Measurements from ENCODE around the gene ZNF714.
"Not testable (repeated sequence)": the region's sequence is repeated elsewhere in the genome, so short reads cannot be mapped to it uniquely, and the experiment has no call there.

ZNF714 gene

GRCh38 chr19:21130097-21130775 lies 48.2 kb downstream of the ZNF714 start:
- no peak for DNase-seq (ENCODE audit: low read depth)

DNA sequence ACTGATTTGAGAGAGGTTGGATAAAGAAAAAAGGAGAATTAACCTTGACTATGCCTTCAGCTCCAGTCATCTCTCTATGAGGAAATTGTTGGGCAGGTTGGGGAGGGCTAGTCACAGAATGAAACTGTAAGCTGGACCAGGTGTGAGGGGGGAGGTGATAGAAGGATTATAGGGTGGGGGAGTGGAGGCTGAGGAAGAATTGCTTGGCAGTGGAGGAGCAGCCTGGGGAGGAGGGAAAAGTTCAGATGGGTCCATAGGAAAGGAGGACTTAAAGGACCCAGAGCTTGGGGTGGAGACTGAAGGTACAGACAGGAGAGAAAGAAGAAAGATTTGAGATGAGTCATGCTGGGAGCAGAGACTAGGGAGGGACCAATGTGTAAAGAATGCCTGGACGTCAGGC lies 51.6 kb downstream of the ZNF714 start:
- no peak for DNase-seq (ENCODE audit: low read depth)

GRCh38 chr19:21134934-21135366 lies 52.9 kb downstream of the ZNF714 start:
- no peak for DNase-seq (ENCODE audit: low read depth)

GRCh38 chr19:21135433-21135832 lies 53.4 kb downstream of the ZNF714 start:
- no peak for DNase-seq (ENCODE audit: low read depth)

GRCh38 chr19:21138130-21138529 lies 56.1 kb downstream of the ZNF714 start:
- DNase-seq (ENCODE audit: low read depth), result no peak

DNA sequence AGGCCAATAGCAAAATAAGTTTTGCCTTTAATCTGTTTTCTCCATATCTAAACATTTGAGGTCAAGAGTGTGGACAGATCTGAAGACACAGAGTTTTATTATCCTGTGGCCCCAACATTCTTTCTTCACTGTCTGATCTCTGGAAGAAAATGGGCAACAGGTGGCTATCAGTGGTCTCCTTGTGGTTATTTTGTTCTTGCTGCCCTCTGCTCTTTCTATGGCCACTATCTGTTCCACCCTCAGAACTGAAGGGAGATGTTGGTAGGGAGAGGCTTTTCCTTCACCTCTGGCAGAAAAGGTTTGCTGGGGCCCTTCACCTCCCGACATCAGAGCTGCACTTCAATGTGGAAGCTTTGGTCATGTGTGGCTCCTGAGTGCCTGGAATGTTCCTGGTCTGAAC lies 59.0 kb downstream of the ZNF714 start:
- not testable (repeated sequence) for DNase-seq (ENCODE audit: low read depth)

GRCh38 chr19:21141787-21142464 lies 59.9 kb downstream of the ZNF714 start, which contains the start of gene ZNF431:
ZNF431 (plus strand) TSS chr19:21142040; CDS start chr19:21142184, 144 bp downstream.
- peak; percentile 67 for DNase-seq (ENCODE audit: low read depth)

DNA sequence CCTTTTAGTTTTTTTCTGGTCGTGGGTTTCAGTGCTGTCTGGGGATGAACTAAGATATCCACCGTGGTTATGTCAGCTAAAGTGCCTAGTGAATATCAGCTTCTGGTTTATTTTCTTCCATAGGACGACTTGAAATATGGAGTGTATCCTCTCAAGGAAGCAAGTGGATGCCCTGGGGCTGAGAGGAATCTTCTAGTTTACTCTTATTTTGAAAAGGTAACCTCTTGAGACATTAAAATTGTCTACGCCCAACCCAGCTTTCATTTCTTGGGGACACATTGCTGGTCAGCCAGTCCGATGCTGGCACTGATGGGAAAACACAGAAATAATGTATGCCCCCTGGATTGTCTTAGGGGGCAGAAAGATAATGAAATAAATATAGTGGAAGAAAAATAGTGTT lies 61.4 kb downstream of the ZNF714 start:
- no peak for DNase-seq (ENCODE audit: low read depth)

GRCh38 chr19:21143854-21144253 lies 61.9 kb downstream of the ZNF714 start:
- DNase-seq (ENCODE audit: low read depth), result no peak

DNA sequence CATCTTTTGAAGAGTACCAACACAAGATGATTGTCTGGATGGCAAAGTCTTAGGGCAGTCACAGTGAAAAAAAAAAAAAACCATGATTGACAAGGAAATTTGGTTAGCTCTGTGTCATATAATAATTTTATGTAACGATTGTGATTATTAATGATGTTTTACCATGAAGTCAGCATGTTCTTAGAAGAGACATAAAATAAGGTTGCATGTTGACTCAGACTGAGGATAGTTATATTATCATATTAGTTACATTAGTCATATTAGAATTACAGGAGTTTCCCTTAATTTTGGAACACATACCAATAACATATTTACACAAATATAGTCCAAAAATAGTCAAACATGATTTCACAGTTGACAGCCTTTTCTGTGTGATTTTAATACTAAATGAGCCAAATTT lies 65.5 kb downstream of the ZNF714 start:
- DNase-seq (ENCODE audit: low read depth), result no peak

GRCh38 chr19:21148681-21149080 lies 66.7 kb downstream of the ZNF714 start:
- DNase-seq (ENCODE audit: low read depth), result no peak

- DNase-seq (ENCODE audit: low read depth), result no peak
Observed at GRCh38 chr19:21149877-21150276, 67.9 kb downstream of the ZNF714 start.

GRCh38 chr19:21151460-21151859 lies 69.5 kb downstream of the ZNF714 start:
- DNase-seq (ENCODE audit: low read depth), result no peak

GRCh38 chr19:21158523-21159135 lies 76.6 kb downstream of the ZNF714 start:
- no peak for DNase-seq (ENCODE audit: low read depth)

- no peak for DNase-seq (ENCODE audit: low read depth)
Observed at GRCh38 chr19:21164541-21164940, 82.5 kb downstream of the ZNF714 start.

DNA sequence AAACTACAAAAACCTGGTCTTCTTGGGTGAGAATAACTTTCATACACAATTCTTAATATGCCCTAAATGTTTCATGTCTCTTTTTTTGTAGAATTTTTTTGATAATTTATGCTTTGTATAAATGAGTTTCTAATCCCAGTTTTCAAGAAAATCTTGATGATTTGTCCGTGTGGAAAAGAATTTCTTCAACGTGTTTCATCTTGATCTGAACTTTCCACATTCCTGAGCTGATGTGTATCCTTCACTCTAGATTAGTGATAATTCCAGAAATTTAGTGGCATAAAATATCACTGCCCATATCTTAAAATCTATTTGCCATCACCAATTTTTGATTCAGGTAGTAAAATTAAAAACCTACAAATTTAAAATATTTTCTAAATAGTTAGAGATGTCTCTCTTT lies 84.4 kb downstream of the ZNF714 start:
- no peak for DNase-seq (ENCODE audit: low read depth)
